ENCODE data around the gene DGKI.

DGKI gene

DNA sequence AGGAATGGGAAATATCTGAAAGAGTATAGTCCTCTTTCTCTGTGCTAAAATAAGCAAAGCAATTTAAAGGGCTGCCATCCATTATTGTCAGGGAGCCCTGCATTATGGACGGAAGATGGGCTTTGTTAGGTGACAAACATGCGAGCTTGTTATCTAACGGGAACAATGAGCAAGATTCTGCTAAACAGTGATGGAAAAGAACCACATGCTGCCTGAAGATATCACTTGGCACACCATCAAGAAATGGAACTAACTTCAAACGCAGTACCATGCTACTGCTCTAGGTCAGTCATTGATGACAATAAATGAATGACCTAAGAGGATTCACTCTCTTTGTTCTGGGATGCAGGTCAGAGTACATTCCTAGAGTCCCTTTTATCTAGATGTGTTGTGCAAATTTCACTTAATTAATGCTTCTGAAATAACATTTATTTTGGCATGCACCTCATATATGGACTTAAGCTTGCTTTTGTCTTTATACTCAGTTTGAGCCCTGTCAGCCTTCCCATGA lies 327.5 kb downstream of the DGKI start:
- DNase-seq, result no peak

GRCh38 chr7:137513091-137513490 lies 333.7 kb downstream of the DGKI start:
- no peak for DNase-seq

- no peak for DNase-seq
Measured at GRCh38 chr7:137507096-137507495, 339.7 kb downstream of the DGKI start.

GRCh38 chr7:137506031-137506430 lies 340.7 kb downstream of the DGKI start:
- DNase-seq, result no peak

- DNase-seq, result no peak
Measured at GRCh38 chr7:137501562-137501961, 345.2 kb downstream of the DGKI start.

- DNase-seq, result no peak
Measured at GRCh38 chr7:137492889-137493288, 353.9 kb downstream of the DGKI start.

- DNase-seq, result no peak
Measured at GRCh38 chr7:137489880-137490279, 356.9 kb downstream of the DGKI start.

GRCh38 chr7:137488038-137488437 lies 358.7 kb downstream of the DGKI start:
- no peak for DNase-seq

DNA sequence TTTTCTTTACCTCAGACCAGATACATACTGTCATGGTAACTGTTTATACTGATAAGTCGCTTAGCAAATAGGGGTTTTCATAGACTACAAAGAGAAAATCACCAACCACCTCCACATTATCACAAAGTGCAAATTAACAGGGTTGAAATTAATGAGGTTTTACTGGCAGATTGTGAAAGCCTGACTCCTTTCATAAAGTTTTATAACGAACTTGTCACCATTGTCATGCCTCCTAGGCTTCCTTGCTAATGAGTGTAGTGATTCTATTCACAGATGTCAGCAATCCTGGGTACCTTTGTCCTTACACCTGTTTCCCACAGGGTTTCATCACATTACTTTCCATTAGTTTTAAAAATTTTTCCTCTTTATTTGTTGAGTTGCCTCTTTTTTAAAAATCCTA lies 361.0 kb downstream of the DGKI start:
- DNase-seq, result no peak

DNA sequence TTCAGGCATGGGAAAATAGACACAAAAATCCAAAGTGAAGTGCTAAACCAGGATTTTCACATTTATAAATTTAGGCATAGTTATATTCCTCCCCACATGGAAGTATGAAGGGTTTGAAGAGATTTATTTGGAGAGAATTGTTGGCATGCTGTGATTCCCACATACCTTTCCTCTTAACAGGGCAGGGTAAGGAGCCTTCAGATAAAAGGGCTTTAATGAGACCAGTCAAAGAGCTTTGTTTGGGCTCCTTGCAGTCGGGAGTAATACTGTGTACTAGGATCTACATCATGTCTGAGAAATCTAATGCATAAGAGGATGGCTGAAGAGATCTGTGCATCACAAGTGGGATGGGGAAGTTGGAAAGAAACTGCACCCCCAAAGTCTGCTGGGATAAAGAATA lies 362.4 kb downstream of the DGKI start:
- no peak for DNase-seq

DNA sequence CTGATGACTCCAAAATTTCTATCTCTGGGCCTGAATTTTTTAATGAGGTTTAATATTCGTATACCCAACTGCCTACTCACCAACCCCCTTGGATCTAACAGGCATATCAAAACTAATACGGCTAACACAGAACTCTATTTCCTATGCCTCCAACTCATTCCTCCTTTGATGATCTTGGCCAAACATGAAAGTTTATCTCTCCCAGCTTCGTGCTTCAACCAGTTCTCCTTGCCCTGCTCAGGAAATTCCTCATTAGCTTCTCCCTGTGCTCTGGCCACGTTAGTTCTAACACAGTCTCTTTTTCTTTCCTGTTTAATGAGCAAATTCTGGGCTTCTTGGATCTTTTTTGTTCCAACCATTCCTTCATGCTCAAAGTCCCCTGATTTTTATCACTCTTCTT lies 364.3 kb downstream of the DGKI start:
- no peak for DNase-seq

- no peak for DNase-seq
Measured at GRCh38 chr7:137480824-137481365, 365.9 kb downstream of the DGKI start.

- no peak for DNase-seq
Measured at GRCh38 chr7:137480401-137480800, 366.4 kb downstream of the DGKI start.

DNA sequence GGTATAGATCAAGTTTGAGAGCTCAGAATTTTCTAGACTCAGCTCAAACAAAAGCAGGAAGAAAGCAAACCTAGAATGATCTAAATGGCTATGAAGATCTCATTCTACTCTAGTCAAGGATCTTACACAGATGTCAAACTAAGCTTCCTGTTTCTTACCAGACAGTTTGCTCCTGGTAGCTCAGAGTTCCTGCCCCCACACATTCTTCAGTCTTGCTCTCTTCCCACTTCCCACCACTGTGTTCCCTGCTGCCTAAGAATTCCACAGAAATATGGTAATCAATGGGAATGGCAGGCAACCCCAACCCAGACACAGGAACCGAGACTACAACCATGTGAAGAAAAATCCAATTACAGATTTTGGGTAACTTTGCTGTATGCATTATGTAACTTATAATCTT lies 369.8 kb downstream of the DGKI start:
- DNase-seq, result no peak

- no peak for DNase-seq
Measured at GRCh38 chr7:137475966-137476365, 370.8 kb downstream of the DGKI start.

DNA sequence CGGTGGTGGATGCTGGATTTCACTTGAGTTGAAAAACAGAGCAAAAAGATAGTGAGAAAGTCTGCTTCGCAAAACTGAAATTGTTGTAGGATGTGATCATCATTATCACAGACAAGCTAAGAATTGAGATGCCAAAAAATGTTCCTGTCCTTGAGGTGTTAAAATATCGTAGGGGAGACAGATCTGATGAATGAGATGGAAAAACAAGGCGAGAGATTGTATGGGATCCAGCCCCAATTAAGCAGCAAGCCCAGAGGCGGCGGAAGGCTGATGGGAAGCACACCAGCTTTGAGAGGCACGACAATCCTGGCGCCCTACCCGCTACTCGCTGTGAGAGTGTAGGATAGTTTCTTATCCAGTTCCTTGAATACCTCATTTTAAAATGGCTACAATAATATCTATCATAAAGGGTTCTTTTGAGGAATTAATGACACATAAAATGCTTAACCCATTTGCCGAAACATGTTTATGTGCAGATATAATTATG lies 372.2 kb downstream of the DGKI start:
- no peak for DNase-seq

DNA sequence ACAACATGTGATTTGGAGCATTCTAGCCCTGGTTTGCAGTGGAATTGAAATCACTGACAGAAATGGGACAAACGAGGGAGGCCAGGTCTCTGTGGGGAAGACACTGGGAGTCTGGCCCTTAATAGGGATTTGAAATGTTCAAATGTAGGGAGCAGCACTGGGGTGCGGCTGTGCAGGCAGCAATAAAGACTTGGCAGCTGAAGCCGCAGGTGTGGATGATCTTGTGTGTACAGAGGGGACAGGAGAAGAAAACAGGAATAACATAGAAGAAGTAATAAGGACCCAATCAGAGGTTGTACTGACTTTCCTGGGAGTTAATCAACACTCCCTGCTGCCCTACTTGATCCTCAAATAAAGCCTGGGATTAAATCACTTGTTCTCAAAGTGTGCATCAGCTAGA lies 375.6 kb downstream of the DGKI start:
- no peak for DNase-seq

- no peak for DNase-seq
Measured at GRCh38 chr7:137469858-137470257, 376.9 kb downstream of the DGKI start.

DNA sequence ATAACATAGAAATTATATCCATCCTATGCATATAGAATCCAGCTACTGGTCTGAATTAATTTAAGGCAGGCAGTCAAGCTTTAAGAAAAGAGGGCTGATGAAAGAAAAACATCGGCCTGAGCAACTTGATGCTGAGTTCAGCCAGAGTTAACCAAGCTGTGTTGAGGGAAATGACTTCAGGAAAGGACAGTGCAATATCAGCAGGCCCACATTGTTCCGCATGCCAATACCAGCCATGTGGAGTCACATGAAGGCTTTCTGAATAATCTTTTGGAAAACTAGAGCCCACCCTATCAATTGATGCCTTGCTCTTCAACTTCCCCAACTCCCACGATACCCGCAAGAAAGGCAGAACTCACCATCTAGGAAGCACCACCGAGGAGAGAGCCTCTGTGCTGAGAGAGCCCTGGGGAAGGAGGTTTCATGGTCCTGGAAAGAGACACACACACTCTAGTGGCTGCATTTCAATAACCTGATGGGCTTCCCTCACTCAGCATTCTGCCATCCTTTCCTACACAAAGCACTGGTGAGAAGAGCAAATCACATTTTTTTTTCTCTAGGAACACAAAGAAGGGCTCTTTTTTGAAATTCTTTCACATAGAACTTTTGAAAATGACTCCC lies 377.5 kb downstream of the DGKI start:
- no peak for DNase-seq

DNA sequence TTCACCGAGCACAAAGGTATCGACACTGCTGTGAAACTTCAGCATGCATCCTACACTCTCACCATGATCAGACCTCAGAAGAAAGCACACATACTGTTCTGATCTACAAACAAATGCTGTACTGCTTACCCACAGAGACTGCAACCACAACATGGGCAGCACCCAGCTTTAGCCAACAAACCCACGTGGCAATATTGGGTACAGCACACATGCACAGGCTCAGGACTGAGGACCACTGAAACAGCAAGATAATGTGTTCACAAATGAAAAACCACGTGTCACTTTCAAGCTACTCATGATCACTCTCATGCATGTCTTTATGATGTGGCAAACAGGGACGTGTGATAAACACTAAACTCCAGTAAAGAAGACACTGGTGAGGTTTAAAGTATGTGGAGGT lies 383.9 kb downstream of the DGKI start:
- no peak for DNase-seq

GRCh38 chr7:137462074-137462715 lies 384.6 kb downstream of the DGKI start:
- DNase-seq, result no peak

- DNase-seq, result no peak
Measured at GRCh38 chr7:137458399-137458798, 388.4 kb downstream of the DGKI start.

DNA sequence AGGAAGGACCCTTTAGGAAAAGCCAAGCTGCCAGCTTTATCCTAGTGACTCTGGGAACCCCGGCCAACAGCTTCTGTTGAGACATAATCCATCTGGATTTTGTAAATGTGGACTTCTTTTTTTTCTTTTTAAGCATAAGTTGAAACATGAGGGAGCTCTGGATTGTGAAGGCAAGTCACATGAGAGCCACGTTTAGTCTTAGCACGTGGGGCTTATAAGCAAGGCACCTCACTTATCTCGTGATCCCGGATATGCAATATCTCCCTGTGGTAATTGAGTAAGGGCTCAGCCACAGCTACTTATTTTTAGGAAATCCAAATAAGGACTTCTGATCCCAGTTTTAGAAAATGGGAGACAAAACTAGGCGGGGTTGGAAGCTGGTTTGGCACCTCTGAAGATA lies 392.0 kb downstream of the DGKI start:
- DNase-seq, result no peak

DNA sequence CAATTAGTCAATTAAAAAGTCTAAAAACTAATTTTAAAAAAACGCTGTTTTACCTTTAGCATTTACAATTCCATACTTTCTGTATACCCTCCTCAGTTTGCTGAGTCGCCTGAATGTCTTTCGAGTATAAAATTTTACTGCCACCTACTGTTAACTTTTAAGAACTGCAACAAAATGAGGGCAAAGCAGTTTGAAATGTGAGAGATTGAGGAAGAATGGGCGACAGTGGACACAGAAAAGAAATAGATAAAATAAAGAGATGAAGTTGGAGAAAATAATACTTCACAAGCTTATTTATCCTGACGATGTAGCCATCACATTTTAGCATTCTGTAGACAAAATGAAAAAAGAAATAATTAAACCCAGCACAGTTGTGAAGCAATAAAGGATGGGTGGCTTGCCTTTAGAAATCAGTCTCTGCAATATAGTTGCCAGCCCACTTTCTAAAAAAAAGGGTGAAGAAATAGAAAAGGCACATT lies 392.5 kb downstream of the DGKI start:
- peak; percentile 51 for DNase-seq
